CD14-positive monocyte (primary cell): Measurements from ENCODE around the gene SLC16A9. TPM values are rescaled to one million over a fixed set of nuclear protein-coding genes. Genes with fewer than 3 reads are reported as not detected.

Source experiments
- DNase-seq, 3 donors: peaks; one replicate each; pipeline ENCODE4 v3.0.0-alpha.2; 2011 to 2022
- H2AFZ ChIP-seq: 2 replicates; pipeline ENCODE4 v1.6.0; 2012; ENCODE audit warnings: mild to moderate bottlenecking, low read depth, low read length, inconsistent platforms; ENCODE audit not compliant: insufficient read depth, poor library complexity, severe bottlenecking
- H3K27ac ChIP-seq, 2 donors: 1 replicate in 1 of 2; 2 replicates in 1 of 2; pipeline ENCODE4 v1.5.1; 2012 to 2013; ENCODE audit warnings: low read length in 2 of 2, control low read depth in 1 of 2, inconsistent platforms in 1 of 2, low read depth in 1 of 2, mild to moderate bottlenecking in 1 of 2
- H3K27me3 ChIP-seq, 2 donors: one replicate each; pipeline versions ENCODE4 v1.6.0 to v1.6.1; 2011 to 2013; ENCODE audit warnings: low read length in 2 of 2; ENCODE audit not compliant: control insufficient read depth in 2 of 2, insufficient read depth in 2 of 2
- H3K36me3 ChIP-seq, 2 donors: replicated peaks in 1 of 2; 1 replicate in 1 of 2; 2 replicates in 1 of 2; pipeline versions ENCODE4 v1.5.1 to v1.6.1; 2012 to 2013; ENCODE audit warnings: low read length in 2 of 2, control low read depth in 1 of 2, inconsistent platforms in 1 of 2, mild to moderate bottlenecking in 1 of 2; ENCODE audit not compliant: insufficient read depth in 2 of 2, control insufficient read depth in 1 of 2
- H3K4me1 ChIP-seq, 2 donors: 1 replicate in 1 of 2; 2 replicates in 1 of 2; pipeline versions ENCODE4 v1.5.1 to v1.6.1; 2012 to 2013; ENCODE audit warnings: low read length in 2 of 2, control low read depth in 1 of 2, inconsistent platforms in 1 of 2, mild to moderate bottlenecking in 1 of 2, moderate library complexity in 1 of 2; ENCODE audit not compliant: insufficient read depth in 2 of 2, control insufficient read depth in 1 of 2
- H3K4me2 ChIP-seq: replicated peaks from 2 replicates; pipeline ENCODE3; 2012; ENCODE audit warnings: low read length, moderate library complexity, mild to moderate bottlenecking; ENCODE audit not compliant: poor library complexity, severe bottlenecking; ENCODE audit errors: extremely low read depth
- H3K4me3 ChIP-seq, 3 experiments: fragments of 200-600 bp in 1 of 3; sonication (generic) in 1 of 3; replicated peaks in 1 of 3; 1 replicate in 2 of 3; 2 replicates in 1 of 3; pipeline ENCODE4 v1.5.1; 2011 to 2013; ENCODE audit warnings: low read length in 3 of 3, mild to moderate bottlenecking in 3 of 3, control low read depth in 2 of 3, low read depth in 2 of 3, inconsistent platforms in 1 of 3, moderate library complexity in 1 of 3
- H3K79me2 ChIP-seq: 2 replicates; pipeline ENCODE4 v1.6.0; 2012; ENCODE audit warnings: mild to moderate bottlenecking, control low read depth, inconsistent platforms, low read length, moderate library complexity; ENCODE audit not compliant: insufficient read depth
- H3K9ac ChIP-seq: 2 replicates; pipeline ENCODE4 v1.6.0; 2017; ENCODE audit warnings: low read length, mild to moderate bottlenecking; ENCODE audit not compliant: insufficient read depth, poor library complexity, severe bottlenecking
- H3K9me3 ChIP-seq, 2 donors: replicated peaks in 1 of 2; 1 replicate in 1 of 2; 2 replicates in 1 of 2; pipeline versions ENCODE4 v1.5.1 to v1.6.1; 2012 to 2013; ENCODE audit warnings: low read length in 2 of 2, control low read depth in 1 of 2; ENCODE audit not compliant: control insufficient read depth in 1 of 2, insufficient read depth in 1 of 2
- H4K20me1 ChIP-seq: 2 replicates; pipeline ENCODE4 v1.6.0; 2012; ENCODE audit warnings: mild to moderate bottlenecking, low read length, control low read depth, moderate library complexity; ENCODE audit not compliant: insufficient read depth
- H3K27ac Mint-ChIP-seq, 7 donors: one replicate each; pipeline ENCODE4 v1.8.0; 2020; ENCODE audit warnings: mild to moderate bottlenecking in 7 of 7, mixed read lengths in 7 of 7, moderate library complexity in 6 of 7, inconsistent platforms in 2 of 7
- H3K27me3 Mint-ChIP-seq, 3 donors: one replicate each; pipeline ENCODE4 v1.8.0; 2021 to 2022; ENCODE audit warnings: low read depth in 3 of 3, mild to moderate bottlenecking in 3 of 3, mixed read lengths in 3 of 3, moderate library complexity in 3 of 3, inconsistent platforms in 1 of 3
- H3K36me3 Mint-ChIP-seq, 2 donors: one replicate each; pipeline ENCODE4 v1.8.0; 2020; ENCODE audit warnings: mixed read lengths in 2 of 2, inconsistent platforms in 1 of 2, mild to moderate bottlenecking in 1 of 2
- H3K4me1 Mint-ChIP-seq: one replicate; pipeline ENCODE4 v1.8.0; 2020; ENCODE audit warnings: mild to moderate bottlenecking, mixed read lengths
- H3K4me3 Mint-ChIP-seq, 2 donors: one replicate each; pipeline ENCODE4 v1.8.0; 2020; ENCODE audit warnings: mild to moderate bottlenecking in 2 of 2, mixed read lengths in 2 of 2, moderate library complexity in 1 of 2
- H3K9me3 Mint-ChIP-seq, 7 donors: one replicate each; pipeline ENCODE4 v1.8.0; 2020 to 2022; ENCODE audit warnings: mixed read lengths in 7 of 7, mild to moderate bottlenecking in 6 of 7, moderate library complexity in 6 of 7, inconsistent platforms in 2 of 7
- CTCF ChIP-seq: fragments of 200-600 bp; IDR thresholded peaks from one replicate; pipeline ENCODE4 v1.8.0; 2022; ENCODE audit warnings: antibody characterized with exemption, mild to moderate bottlenecking
- WGBS: methylation state at CpG from one replicate; pipeline ENCODE4 v1.1.5; 2013; ENCODE audit warnings: missing lambda C conversion rate; ENCODE audit not compliant: insufficient coverage; 5-methylcytosine and 5-hydroxymethylcytosine counted together
- intact Hi-C, 2 donors: fragments of 100-400 bp; cut with micrococcal nuclease; formaldehyde crosslinking; loops; one replicate each; pipeline versions ENCODE4 v1.15.0 to v1.15.1; 2023
- polyA plus RNA-seq, 3 donors: library from polyadenylated mRNA; depleted of rRNA in 1 of 3; unstranded in 2 of 3; stranded (reverse) in 1 of 3; fragments of 300-500 nt in 2 of 3; fragments of >200 nt in 1 of 3; fragmentation: Illumina TruSeq in 2 of 3; gene quantifications; 1 replicate in 2 of 3; 2 replicates in 1 of 3; pipeline ENCODE4 v1.2.3, GENCODE V29; 2012 to 2021

SLC16A9 gene
- polyA plus RNA-seq, 3 donors: not detected

DNA sequence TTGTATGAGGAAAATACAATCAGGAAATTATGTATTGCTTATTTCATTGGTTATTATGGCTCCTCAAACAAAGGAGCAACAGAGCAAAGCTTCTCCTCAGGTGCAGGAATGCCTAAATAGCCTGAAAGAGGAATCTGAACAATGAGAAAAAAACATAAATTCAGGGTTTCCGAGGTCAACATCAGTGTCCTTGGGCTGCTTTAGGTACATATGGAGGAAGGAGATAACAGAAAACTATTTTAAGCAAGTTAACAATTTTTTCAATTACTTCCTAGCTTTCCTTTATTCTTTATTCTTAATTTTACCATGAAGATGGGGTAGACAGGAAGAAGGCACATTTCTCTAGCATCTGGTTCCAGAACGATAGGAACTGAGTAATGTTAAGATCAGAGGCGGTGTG lies 14.0 kb downstream of the SLC16A9 start:
- Histone ChIP-seq H3K4me2 (no peak overlapping the region), H4K20me1 (no peaks in the 10 kb centered on the region), H3K27ac (no peak overlapping the region), H3K36me3 (no peaks in the 10 kb centered on the region), H3K4me1 (no peaks in the 10 kb centered on the region), H3K9me3 (no peaks in the 10 kb centered on the region), H3K9ac (no peak overlapping the region), H3K79me2 (no peaks in the 10 kb centered on the region), H3K27me3 (no peaks in the 10 kb centered on the region), H2AFZ (no peak overlapping the region), H3K4me3 (no peak overlapping the region)
- Mint-ChIP-seq H3K36me3 (no peaks in the 10 kb centered on the region), H3K4me1 (no peaks in the 10 kb centered on the region), H3K9me3 (peaks cover 0 to 8% (median 3%) of the 10 kb centered on the region in 7 donors), H3K27me3 (peaks cover 0 to 1% (median 1%) of the 10 kb centered on the region in 3 donors), H3K27ac (no peak overlapping the region), H3K4me3 (no peak overlapping the region)
- WGBS: no CpG with 5 or more reads among the region's 3 CpGs
- intact Hi-C loops: no loop called here
- no peak for TF ChIP-seq CTCF
- DNase-seq: no peak

DNA sequence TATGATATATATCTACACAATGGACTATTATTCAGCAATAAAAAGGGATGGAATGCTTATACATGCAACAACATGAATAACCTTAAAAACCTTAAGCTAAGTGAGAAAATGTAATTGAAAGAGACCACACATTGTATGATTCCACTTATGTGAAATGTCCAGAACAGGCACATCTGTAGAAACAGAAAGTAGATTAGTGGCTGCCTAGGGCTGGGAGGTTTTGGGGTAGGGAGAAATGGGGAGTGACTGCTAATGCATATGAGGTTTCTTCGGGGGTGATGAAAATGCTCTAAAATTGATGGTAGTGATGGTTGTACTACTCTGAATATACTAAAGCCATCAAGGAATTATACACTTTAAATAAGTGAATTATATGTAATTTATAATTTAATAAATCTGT lies 14.7 kb downstream of the SLC16A9 start:
- no peaks in the 10 kb centered on the region for H3K4me1 Mint-ChIP-seq
- no peaks in the 10 kb centered on the region for H3K36me3 Mint-ChIP-seq
- peak overlapping the region in 1 of 7 donors; percentile 7 for H3K27ac Mint-ChIP-seq
- Histone ChIP-seq H3K27me3 (no peaks in the 10 kb centered on the region), H3K27ac (no peak overlapping the region), H2AFZ (no peak overlapping the region), H3K4me1 (no peaks in the 10 kb centered on the region), H3K9me3 (no peaks in the 10 kb centered on the region), H3K9ac (no peak overlapping the region), H3K4me3 (no peak overlapping the region), H4K20me1 (no peaks in the 10 kb centered on the region), H3K36me3 (no peaks in the 10 kb centered on the region), H3K4me2 (no peak overlapping the region), H3K79me2 (no peaks in the 10 kb centered on the region)
- peaks cover 0 to 11% (median 3%) of the 10 kb centered on the region in 7 donors for H3K9me3 Mint-ChIP-seq
- intact Hi-C loops: no loop called here
- H3K27me3 Mint-ChIP-seq: peaks cover 0 to 1% (median 1%) of the 10 kb centered on the region in 3 donors
- H3K4me3 Mint-ChIP-seq: no peak overlapping the region
- no CpG with 5 or more reads among the region's 1 CpG for WGBS
- TF ChIP-seq CTCF: no peak
- no peak for DNase-seq
